Upper lobe of left lung (tissue), 6 donors: ENCODE results near the gene ISG15. TPM values are rescaled to one million over a fixed set of nuclear protein-coding genes. Genes with fewer than 3 reads are reported as not detected.
A peak's percentile ranks its signal among the peaks of the same experiment; 100 is the strongest.

ENCODE experiments used
- ATAC-seq, 2 donors: fragments of 200-7000 bp; cut with Tn5 transposase; one replicate each; pipeline ENCODE4 v1.9.1; 2022; ENCODE audit warnings: mild to moderate bottlenecking in 2 of 2, moderate library complexity in 2 of 2; ENCODE audit not compliant: low FRiP score in 2 of 2
- DNase-seq, 2 donors: peaks; one replicate each; pipeline ENCODE4 v3.0.0-alpha.2; 2019 to 2020
- H3K27ac ChIP-seq, 4 donors: fragments of 200-600 bp; sonication (generic); one replicate each; pipeline ENCODE4 v1.5.1; 2016 to 2019
- H3K27me3 ChIP-seq, 4 donors: fragments of 200-600 bp; sonication (generic); one replicate each; pipeline ENCODE4 v1.5.1; 2017 to 2019
- H3K36me3 ChIP-seq, 4 donors: fragments of 200-600 bp; sonication (generic); one replicate each; pipeline ENCODE4 v1.5.1; 2016 to 2019
- H3K4me1 ChIP-seq, 4 donors: fragments of 200-600 bp; sonication (generic); one replicate each; pipeline ENCODE4 v1.5.1; 2018 to 2019
- H3K4me3 ChIP-seq, 4 donors: fragments of 200-600 bp; sonication (generic); one replicate each; pipeline ENCODE4 v1.5.1; 2017 to 2019; ENCODE audit warnings: mild to moderate bottlenecking in 2 of 4, moderate library complexity in 1 of 4
- H3K9me3 ChIP-seq, 4 donors: fragments of 200-600 bp; sonication (generic); one replicate each; pipeline ENCODE4 v1.5.1; 2018 to 2019
- EP300 ChIP-seq, 4 donors: sonication (generic); formaldehyde crosslinking; IDR thresholded peaks; one replicate each; pipeline ENCODE4 v1.5.1; 2017; ENCODE audit warnings: antibody characterized with exemption in 4 of 4, control low read depth in 2 of 4
- POLR2A ChIP-seq, 4 donors: fragments of 450-650 bp; IDR thresholded peaks; one replicate each; pipeline ENCODE4 v1.5.1; 2016 to 2017; ENCODE audit warnings: antibody characterized with exemption in 4 of 4, mild to moderate bottlenecking in 2 of 4
- POLR2AphosphoS5 ChIP-seq, 2 donors: sonication (generic); formaldehyde crosslinking; IDR thresholded peaks; one replicate each; pipeline ENCODE4 v1.5.1; 2017; ENCODE audit warnings: antibody characterized with exemption in 2 of 2
- WGBS, 2 donors: methylation state at CpG; one replicate each; pipeline ENCODE4 v1.1.5; 2017 to 2018; 5-methylcytosine and 5-hydroxymethylcytosine counted together
- total RNA-seq, 6 donors: library from RNA; depleted of rRNA in 4 of 6; stranded (reverse); fragments of >200 nt in 4 of 6; gene quantifications; one replicate each; pipeline versions ENCODE4 v1.1.0 to v1.2.1, GENCODE V29; 2016 to 2021
- TF ChIP-seq, protein P1 (sequence below), 6 experiments: fragments of 450-650 bp in 4 of 6; fragments of 200-600 bp in 2 of 6; sonication (generic) in 2 of 6; IDR thresholded peaks; one replicate each; pipeline ENCODE4 v1.5.1; 2016 to 2019; ENCODE audit warnings: antibody characterized with exemption in 6 of 6
- donor health status: DM: no; HTN: no; CAD: no; lungs with moderate emphysema.
- donor health status: DM: no; HTN: yes; CAD: no; lungs with severe emphysema.

ISG15 gene
- total RNA-seq, 6 donors from 2014 or later, result 32.5 to 180 (median 63.8) TPM

DNA sequence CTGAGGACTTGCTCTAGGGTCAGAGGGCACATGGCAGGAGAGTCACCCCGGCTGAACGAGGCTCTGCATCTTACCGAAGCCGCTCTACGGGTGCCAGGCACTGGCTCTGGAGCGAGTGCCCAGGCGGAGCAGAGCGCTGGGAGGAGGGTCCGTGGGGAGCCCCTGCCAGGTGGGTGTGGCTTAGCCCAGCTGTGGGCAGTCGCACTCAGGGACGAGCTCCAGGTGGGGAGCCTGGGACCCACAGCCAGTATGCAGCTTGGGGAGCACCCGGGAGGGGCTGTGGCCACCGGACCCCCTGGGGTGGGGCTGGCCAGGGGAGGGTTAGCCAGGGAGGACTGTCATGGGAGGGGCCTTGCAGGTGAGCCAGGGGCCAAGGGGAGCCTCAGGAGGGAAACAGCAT, 10.4 kb downstream of the ISG15 start:
- DNase-seq (peak in 1 of 2 donors; percentile 76), ATAC-seq (no peak)
- Histone ChIP-seq H3K36me3 (no peaks in the 10 kb centered on the region), H3K9me3 (no peaks in the 10 kb centered on the region), H3K4me1 (peaks cover 42 to 80% (median 49%) of the 10 kb centered on the region in 4 donors), H3K27ac (peak overlapping the region; percentile 8 to 83 (median 77)), H3K27me3 (peaks cover 0 to 14% (median 0%) of the 10 kb centered on the region in 4 donors), H3K4me3 (no peak overlapping the region)
- WGBS, 2 donors, result 53 to 69% methylated on average over 4 to 13 of the region's 13 CpGs
- TF ChIP-seq, protein P1, sequence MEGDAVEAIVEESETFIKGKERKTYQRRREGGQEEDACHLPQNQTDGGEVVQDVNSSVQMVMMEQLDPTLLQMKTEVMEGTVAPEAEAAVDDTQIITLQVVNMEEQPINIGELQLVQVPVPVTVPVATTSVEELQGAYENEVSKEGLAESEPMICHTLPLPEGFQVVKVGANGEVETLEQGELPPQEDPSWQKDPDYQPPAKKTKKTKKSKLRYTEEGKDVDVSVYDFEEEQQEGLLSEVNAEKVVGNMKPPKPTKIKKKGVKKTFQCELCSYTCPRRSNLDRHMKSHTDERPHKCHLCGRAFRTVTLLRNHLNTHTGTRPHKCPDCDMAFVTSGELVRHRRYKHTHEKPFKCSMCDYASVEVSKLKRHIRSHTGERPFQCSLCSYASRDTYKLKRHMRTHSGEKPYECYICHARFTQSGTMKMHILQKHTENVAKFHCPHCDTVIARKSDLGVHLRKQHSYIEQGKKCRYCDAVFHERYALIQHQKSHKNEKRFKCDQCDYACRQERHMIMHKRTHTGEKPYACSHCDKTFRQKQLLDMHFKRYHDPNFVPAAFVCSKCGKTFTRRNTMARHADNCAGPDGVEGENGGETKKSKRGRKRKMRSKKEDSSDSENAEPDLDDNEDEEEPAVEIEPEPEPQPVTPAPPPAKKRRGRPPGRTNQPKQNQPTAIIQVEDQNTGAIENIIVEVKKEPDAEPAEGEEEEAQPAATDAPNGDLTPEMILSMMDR (IDR thresholded peaks at IDR 0.05), result no peak
- no peak for TF ChIP-seq POLR2AphosphoS5 (IDR thresholded peaks at IDR 0.05)
- no peak for TF ChIP-seq POLR2A (IDR thresholded peaks at IDR 0.05)
- no peak for TF ChIP-seq EP300 (IDR thresholded peaks at IDR 0.05)

DNA sequence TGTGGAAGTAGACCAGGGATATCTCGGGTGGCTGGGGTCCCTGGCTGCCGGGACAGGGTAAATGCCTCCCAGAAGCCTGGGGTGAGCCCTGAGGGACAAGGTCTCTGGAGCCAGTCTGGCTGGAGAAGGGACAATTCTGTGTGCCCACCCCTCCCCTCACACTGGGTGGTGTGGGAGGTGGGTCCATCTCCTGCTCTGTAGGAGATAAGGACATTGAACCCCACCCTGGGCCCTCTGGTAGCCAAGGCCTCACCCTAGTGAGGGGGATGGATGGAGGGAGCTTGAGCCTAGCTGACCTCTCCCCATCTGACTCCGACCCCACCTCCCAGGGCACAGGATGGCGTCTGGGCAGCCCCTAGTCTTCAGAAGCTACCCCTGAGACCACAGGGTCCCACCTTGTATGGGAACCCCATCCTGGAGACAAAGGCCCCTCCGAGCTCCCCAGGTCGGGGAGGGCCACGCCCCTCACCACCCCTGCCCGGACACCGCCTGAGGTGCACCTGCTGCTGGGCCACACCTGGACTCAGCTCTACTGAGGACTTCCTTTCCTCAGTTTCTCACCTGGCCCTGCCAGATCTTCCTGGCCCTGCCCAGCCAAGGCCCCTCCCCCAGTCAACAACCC, 11.0 kb downstream of the ISG15 start:
- Histone ChIP-seq H3K4me3 (peak overlapping the region in 2 of 4 donors; percentile 5 to 36), H3K27me3 (peaks cover 0 to 14% (median 0%) of the 10 kb centered on the region in 4 donors), H3K9me3 (no peaks in the 10 kb centered on the region), H3K4me1 (peaks cover 37 to 75% (median 45%) of the 10 kb centered on the region in 4 donors), H3K27ac (peak overlapping the region; percentile 74 to 83 (median 78)), H3K36me3 (no peaks in the 10 kb centered on the region)
- no peak for TF ChIP-seq POLR2AphosphoS5 (IDR thresholded peaks at IDR 0.05)
- TF ChIP-seq, protein P1 (IDR thresholded peaks at IDR 0.05), result no peak
- TF ChIP-seq POLR2A (IDR thresholded peaks at IDR 0.05), result no peak
- TF ChIP-seq EP300 (IDR thresholded peaks at IDR 0.05), result no peak
- DNase-seq (peak in 1 of 2 donors; percentile 76), ATAC-seq (no peak)
- 65 to 86% methylated on average over 4 to 9 of the region's 9 CpGs for WGBS, 2 donors

DNA sequence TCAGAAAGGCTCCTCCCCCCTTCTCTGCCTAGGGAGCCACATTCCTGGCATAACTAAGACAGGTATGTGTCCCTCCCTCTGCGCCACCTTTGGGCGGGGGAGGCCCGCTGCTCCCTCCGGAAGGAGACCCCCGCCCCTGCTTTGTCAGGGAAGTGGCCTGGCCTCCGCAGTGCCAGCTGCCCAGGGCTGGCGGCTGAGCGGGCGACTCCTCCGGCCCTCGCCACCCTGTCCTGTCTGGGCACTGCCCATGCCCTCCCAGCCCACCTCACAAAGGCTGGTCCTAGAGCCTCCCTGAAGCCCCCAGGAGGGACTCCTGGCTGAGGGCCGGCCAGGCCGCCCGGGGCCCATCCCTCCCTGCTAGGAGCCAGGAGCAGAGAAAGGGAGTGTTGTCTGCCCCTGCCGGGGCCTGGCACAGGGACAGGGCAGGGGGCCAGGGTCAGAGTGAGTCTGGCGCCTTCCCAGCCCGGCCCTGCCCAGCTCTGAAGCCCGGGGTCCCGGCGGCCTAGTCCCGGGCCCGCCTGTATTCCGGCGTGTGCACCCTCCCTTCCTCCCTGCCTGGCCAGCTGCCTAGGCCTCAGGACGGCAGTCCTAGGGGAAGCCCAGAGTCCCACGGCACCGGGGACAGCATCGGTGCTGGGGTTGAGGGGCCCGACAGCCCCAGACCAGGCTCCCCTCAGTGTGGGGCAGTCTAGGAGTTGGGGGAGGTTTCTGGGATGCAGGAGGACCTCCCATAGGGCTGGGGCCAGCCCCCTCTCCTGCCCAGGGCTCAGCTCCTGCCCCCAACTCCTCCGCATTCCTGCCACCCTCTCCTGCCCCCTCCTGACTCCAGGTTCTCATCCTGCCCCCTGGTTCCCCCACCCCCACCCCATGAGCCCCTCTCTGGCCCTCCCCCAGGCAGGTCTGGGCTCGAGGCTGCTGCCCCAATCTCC, 11.7 kb downstream of the ISG15 start:
- 39 to 73% methylated on average over 6 to 30 of the region's 31 CpGs for WGBS, 2 donors
- DNase-seq (peak; percentile 82 to 84), ATAC-seq (peak in 1 of 2 donors; percentile 86)
- TF ChIP-seq EP300 (IDR thresholded peaks at IDR 0.05), result no peak
- no peak for TF ChIP-seq POLR2AphosphoS5 (IDR thresholded peaks at IDR 0.05)
- peak in 2 of 4 donors; percentile 37 to 69 for TF ChIP-seq POLR2A (IDR thresholded peaks at IDR 0.05)
- H3K36me3 ChIP-seq, result no peaks in the 10 kb centered on the region
- H3K27ac ChIP-seq, result peak overlapping the region; percentile 74 to 83 (median 78)
- peaks cover 0 to 13% (median 0%) of the 10 kb centered on the region in 4 donors for H3K27me3 ChIP-seq
- peaks cover 37 to 74% (median 45%) of the 10 kb centered on the region in 4 donors for H3K4me1 ChIP-seq
- no peaks in the 10 kb centered on the region for H3K9me3 ChIP-seq
- H3K4me3 ChIP-seq, result peak overlapping the region in 3 of 4 donors; percentile 36 to 45 (median 44)

DNA sequence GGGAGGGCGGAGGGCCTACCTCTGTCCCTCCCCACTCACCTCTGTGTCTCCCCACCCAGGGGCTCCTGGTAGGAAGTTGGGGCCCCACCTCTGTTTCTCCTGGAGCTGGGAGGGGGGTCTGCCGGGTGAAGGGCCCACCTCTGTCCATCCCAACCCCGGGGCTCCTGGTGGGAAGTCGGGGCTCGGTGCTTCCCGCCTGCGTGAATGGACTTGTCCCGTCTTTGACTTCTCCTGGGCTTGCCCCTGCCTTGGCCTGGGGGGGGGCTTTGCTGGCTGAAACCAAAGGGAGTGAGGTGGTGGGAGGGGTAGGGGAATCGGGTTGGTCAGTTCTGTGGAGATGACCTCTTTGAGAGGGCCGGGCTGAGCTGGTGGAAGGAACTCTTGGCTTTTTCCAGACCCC, 12.4 kb downstream of the ISG15 start:
- 76% methylated on average over 9 to 10 of the region's 10 CpGs for WGBS, 2 donors
- peak in 1 of 2 donors; percentile 60 for DNase-seq
- Histone ChIP-seq H3K4me1 (peaks cover 32 to 67% (median 40%) of the 10 kb centered on the region in 4 donors), H3K27me3 (peaks cover 0 to 7% (median 0%) of the 10 kb centered on the region in 4 donors), H3K36me3 (no peaks in the 10 kb centered on the region), H3K9me3 (no peaks in the 10 kb centered on the region), H3K27ac (peak overlapping the region; percentile 74 to 83 (median 78)), H3K4me3 (peak overlapping the region in 2 of 4 donors; percentile 44 to 45)
- TF ChIP-seq, protein P1 (IDR thresholded peaks at IDR 0.05), result no peak
- TF ChIP-seq POLR2AphosphoS5 (IDR thresholded peaks at IDR 0.05) (no peak), POLR2A (IDR thresholded peaks at IDR 0.05) (no peak), EP300 (IDR thresholded peaks at IDR 0.05) (no peak)
- no peak for ATAC-seq
